ENCODE data around the gene TTC7B. TPM values are rescaled to one million over a fixed set of nuclear protein-coding genes. Genes with fewer than 3 reads are reported as not detected.

TTC7B gene
- total RNA-seq, 1 experiment from 2014 or later: 70.6 TPM

GRCh38 chr14:90533591-90534021 is 282.6 kb downstream of the TTC7B start:
- Histone ChIP-seq H3K4me3 (replicated peaks in 1 of 2; ENCODE audit: low read depth in 1 of 2, low read length in 2 of 2) (no peak overlapping the region), H3K4me1 (ENCODE audit: control insufficient read depth in 1 of 2, insufficient read depth in 2 of 2, low read length in 2 of 2) (no peaks in the 10 kb centered on the region), H4K20me1 (ENCODE audit: insufficient read depth) (no peaks in the 10 kb centered on the region), H3K9me2 (ENCODE audit: insufficient read depth) (no peaks in the 10 kb centered on the region), H3K9me3 (ENCODE audit: control insufficient read depth in 1 of 2, insufficient read depth in 1 of 2, low read depth in 1 of 2, low read length in 2 of 2) (no peaks in the 10 kb centered on the region), H2AFZ (ENCODE audit: low read depth, low read length, poor library complexity, severe bottlenecking) (no peak overlapping the region), H3K36me3 (ENCODE audit: control insufficient read depth in 1 of 2, insufficient read depth in 2 of 2, low read length in 2 of 2) (no peaks in the 10 kb centered on the region), H3K27me3 (ENCODE audit: insufficient read depth, low read length) (no peaks in the 10 kb centered on the region), H3K4me2 (ENCODE audit: low read length) (no peak overlapping the region), H3K9ac (ENCODE audit: low read length) (no peak overlapping the region), H3K27ac (ENCODE audit: low read depth, low read length) (no peak overlapping the region), H3K79me2 (ENCODE audit: insufficient read depth, low read length) (no peaks in the 10 kb centered on the region)
- RAD21 ChIA-PET (ENCODE audit: low non-redundant PET in 1 of 2, low total read pairs in 2 of 2, uncharacterized antibody in 2 of 2, unreplicated experiment in 2 of 2): no interaction called here
- DNase-seq (ENCODE audit: low read depth, low spot score): no peak
- no peak for ATAC-seq
- POLR2A ChIA-PET: no interaction called here
- no TSS peak for BruUV-seq (replicated peaks)
- TF ChIP-seq ZBTB33 (IDR thresholded peaks at IDR 0.05; ENCODE audit: extremely low read depth, insufficient replicate concordance, low read length) (no peak), TCF7L2 (IDR thresholded peaks at IDR 0.05; ENCODE audit: borderline replicate concordance, extremely low read depth, insufficient read depth, insufficient read length) (no peak), ZFX (IDR thresholded peaks at IDR 0.05) (no peak), CEBPB (IDR thresholded peaks at IDR 0.05; ENCODE audit: low read depth) (no peak), ZNF274 (IDR thresholded peaks at IDR 0.05; ENCODE audit: low read depth, low read length) (no peak), SP1 (IDR thresholded peaks at IDR 0.05; ENCODE audit: low read depth) (no peak), ATF3 (IDR thresholded peaks at IDR 0.05) (no peak), POLR2A (IDR thresholded peaks at IDR 0.05; ENCODE audit: borderline replicate concordance, extremely low read depth, insufficient read depth, insufficient read length) (no peak), CTCF (IDR thresholded peaks at IDR 0.05 in 2 of 3, conservative IDR thresholded peaks at IDR 0.05 in 1 of 3; ENCODE audit: borderline replicate concordance in 1 of 3, insufficient read depth in 1 of 3, low read depth in 2 of 3, low read length in 2 of 3) (no peak), EZH2phosphoT487 (IDR thresholded peaks at IDR 0.05; ENCODE audit: borderline replicate concordance) (no peak), ELF1 (IDR thresholded peaks at IDR 0.05; ENCODE audit: borderline replicate concordance, low read depth) (no peak), EGR1 (IDR thresholded peaks at IDR 0.05; ENCODE audit: low read depth) (no peak), CBX3 (IDR thresholded peaks at IDR 0.05; ENCODE audit: low read depth) (no peak), RAD21 (IDR thresholded peaks at IDR 0.05; ENCODE audit: low read depth) (no peak), FOSL1 (IDR thresholded peaks at IDR 0.05; ENCODE audit: low read depth) (no peak), REST (IDR thresholded peaks at IDR 0.05; ENCODE audit: low read depth) (no peak)
- intact Hi-C loops (cut with micrococcal nuclease): no loop called here
- CTCF ChIA-PET: no interaction called here
